Cardiac muscle cell (in vitro differentiated cells and primary cell): Measurements from ENCODE around the gene WRAP73. TPM values are rescaled to one million over a fixed set of nuclear protein-coding genes. Genes with fewer than 3 reads are reported as not detected.

Source experiments
- DNase-seq, 2 donors: peaks; one replicate each; pipeline versions ENCODE4 v3.0.0 to v3.0.0-alpha.2; 2010 to 2017; ENCODE audit warnings: low read depth in 1 of 2, low spot score in 1 of 2
- H3K27ac ChIP-seq: fragments of 200-600 bp; sonication (generic); 2 replicates; pipeline ENCODE4 v1.5.1; 2016
- H3K27me3 ChIP-seq: fragments of 200-600 bp; sonication (generic); 2 replicates; pipeline ENCODE4 v1.6.0; 2016; ENCODE audit warnings: control low read depth
- H3K36me3 ChIP-seq: fragments of 200-600 bp; sonication (generic); 2 replicates; pipeline ENCODE4 v1.5.1; 2016; ENCODE audit warnings: control low read depth
- H3K4me1 ChIP-seq: fragments of 200-600 bp; sonication (generic); 2 replicates; pipeline ENCODE4 v1.8.1; 2017; ENCODE audit warnings: low read depth, mild to moderate bottlenecking, mixed run types
- H3K4me3 ChIP-seq: fragments of 200-600 bp; sonication (generic); 2 replicates; pipeline ENCODE4 v1.5.1; 2016; ENCODE audit warnings: mild to moderate bottlenecking
- H3K9me3 ChIP-seq: fragments of 200-600 bp; sonication (generic); 2 replicates; pipeline ENCODE4 v1.5.1; 2017; ENCODE audit warnings: low read depth, mild to moderate bottlenecking, control low read depth
- CTCF ChIP-seq: IDR thresholded peaks from 2 replicates; pipeline ENCODE4 v1.5.1; 2012; ENCODE audit warnings: low read depth, mild to moderate bottlenecking, low read length
- polyA plus RNA-seq: library from polyadenylated mRNA; unstranded; fragments of >200 nt; fragmentation: Nextera tagmentation; extraction: Ambion mirVana; gene quantifications from 2 replicates; pipeline ENCODE4 v1.2.1, GENCODE V29; 2016
- total RNA-seq: library from RNA; depleted of rRNA; stranded (reverse); fragments of >200 nt; gene quantifications from 2 replicates; pipeline ENCODE4 v1.2.3, GENCODE V29; 2016

WRAP73 gene
- total and polyA plus RNA-seq, 2 experiments from 2014 or later, result 21.6 to 25.9 TPM

GRCh38 chr1:3602375-3602774, 47.5 kb downstream of the WRAP73 start:
- Histone ChIP-seq H3K4me1 (peaks cover 16% of the 10 kb centered on the region), H3K9me3 (no peaks in the 10 kb centered on the region), H3K27me3 (no peaks in the 10 kb centered on the region), H3K4me3 (no peak overlapping the region), H3K36me3 (no peaks in the 10 kb centered on the region), H3K27ac (no peak overlapping the region)
- DNase-seq, result no peak
- no peak for TF ChIP-seq CTCF

GRCh38 chr1:3601743-3602142, 48.2 kb downstream of the WRAP73 start:
- no peak for TF ChIP-seq CTCF
- Histone ChIP-seq H3K9me3 (no peaks in the 10 kb centered on the region), H3K27me3 (no peaks in the 10 kb centered on the region), H3K36me3 (no peaks in the 10 kb centered on the region), H3K4me3 (no peak overlapping the region), H3K27ac (no peak overlapping the region), H3K4me1 (peaks cover 17% of the 10 kb centered on the region)
- DNase-seq, result no peak

- H3K36me3 ChIP-seq, result no peaks in the 10 kb centered on the region
- TF ChIP-seq CTCF, result no peak
- no peaks in the 10 kb centered on the region for H3K27me3 ChIP-seq
- no peak overlapping the region for H3K27ac ChIP-seq
- H3K9me3 ChIP-seq, result no peaks in the 10 kb centered on the region
- no peak overlapping the region for H3K4me3 ChIP-seq
- peaks cover 17% of the 10 kb centered on the region for H3K4me1 ChIP-seq
- no peak for DNase-seq
Observed at GRCh38 chr1:3600354-3600753, 49.5 kb downstream of the WRAP73 start.

GRCh38 chr1:3599816-3600215, 50.1 kb downstream of the WRAP73 start:
- H3K36me3 ChIP-seq, result no peaks in the 10 kb centered on the region
- TF ChIP-seq CTCF, result no peak
- H3K9me3 ChIP-seq, result no peaks in the 10 kb centered on the region
- no peak overlapping the region for H3K4me3 ChIP-seq
- H3K27me3 ChIP-seq, result no peaks in the 10 kb centered on the region
- H3K4me1 ChIP-seq, result peaks cover 17% of the 10 kb centered on the region
- no peak for DNase-seq
- H3K27ac ChIP-seq, result no peak overlapping the region

- Histone ChIP-seq H3K36me3 (no peaks in the 10 kb centered on the region), H3K9me3 (no peaks in the 10 kb centered on the region), H3K27ac (no peak overlapping the region), H3K27me3 (no peaks in the 10 kb centered on the region), H3K4me3 (no peak overlapping the region), H3K4me1 (peaks cover 17% of the 10 kb centered on the region)
- TF ChIP-seq CTCF, result no peak
- no peak for DNase-seq
Observed at GRCh38 chr1:3599286-3599811, 50.6 kb downstream of the WRAP73 start.
